Measurements from ENCODE around the gene EHD3. TPM values are rescaled to one million over a fixed set of nuclear protein-coding genes. Genes with fewer than 3 reads are reported as not detected.

EHD3 gene
- total and polyA plus RNA-seq, 10 of the 15 experiments (the other 5 are each of a cell fraction or from before 2014, with no cell fraction given), result 1.1 to 10.9 (median 8.2) TPM

GRCh38 chr2:31219131-31219969, 14.6 kb upstream of the EHD3 start (continued):
- TF ChIP-seq RELB (IDR thresholded peaks at IDR 0.05; ENCODE audit: low read depth), result no peak
- peak; percentile 40; the same call in 1 of the 2 replicates for TF ChIP-seq CREB1 (IDR thresholded peaks at IDR 0.05; ENCODE audit: low read depth)
- TF ChIP-seq MXI1 (IDR thresholded peaks at IDR 0.05; ENCODE audit: low read depth, low read length), result no peak
- TF ChIP-seq STAT3 (IDR thresholded peaks at IDR 0.05; ENCODE audit: low read depth, low read length), result no peak
- peak; percentile 9; the same call in 1 of the 2 replicates for TF ChIP-seq SMC3 (IDR thresholded peaks at IDR 0.05; ENCODE audit: borderline replicate concordance, low read length)
- TF ChIP-seq DPF2 (IDR thresholded peaks at IDR 0.05), result 0 out of 2 replicates have a peak, but pooled peaks have one; percentile 59
- no peak for TF ChIP-seq CHD2 (IDR thresholded peaks at IDR 0.05; ENCODE audit: borderline replicate concordance, low read depth, low read length)
- peak; percentile 34; the same call in 1 of the 2 replicates for TF ChIP-seq IKZF1 (conservative IDR thresholded peaks at IDR 0.05)
- no peak for TF ChIP-seq TCF7 (IDR thresholded peaks at IDR 0.05; ENCODE audit: borderline replicate concordance)
- no peak; the same call in 1 of the 2 replicates for TF ChIP-seq SMARCA5 (IDR thresholded peaks at IDR 0.05)
- TF ChIP-seq HCFC1 (IDR thresholded peaks at IDR 0.05; ENCODE audit: low read length), result no peak
- TF ChIP-seq SUZ12 (IDR thresholded peaks at IDR 0.05; ENCODE audit: unreplicated experiment), result no peak
- TF ChIP-seq RAD51 (IDR thresholded peaks at IDR 0.05), result no peak
- peak in 1 of 2 experiments; percentile 54; a peak in 1 of 4 replicates for TF ChIP-seq BHLHE40 (IDR thresholded peaks at IDR 0.05; ENCODE audit: borderline replicate concordance in 1 of 2, low read depth in 2 of 2, low read length in 1 of 2)
- no peak for TF ChIP-seq ZNF622 (IDR thresholded peaks at IDR 0.05)
- TF ChIP-seq IRF3 (IDR thresholded peaks at IDR 0.05), result no peak
- no peak for TF ChIP-seq RBBP5 (conservative IDR thresholded peaks at IDR 0.05)
- TF ChIP-seq RFX5 (IDR thresholded peaks at IDR 0.05; ENCODE audit: low read depth, low read length), result no peak
- TF ChIP-seq ZBTB33 (IDR thresholded peaks at IDR 0.05), result no peak
- peak; percentile 72 for TF ChIP-seq TCF12 (IDR thresholded peaks at IDR 0.05; ENCODE audit: low read depth, low read length)
- peak; percentile 32; the same call in 1 of the 2 replicates for TF ChIP-seq NR2F1 (conservative IDR thresholded peaks at IDR 0.05)
- TF ChIP-seq ZNF384 (IDR thresholded peaks at IDR 0.05; ENCODE audit: borderline replicate concordance, low read depth, low read length), result no peak
- 0 out of 2 replicates have a peak, but pooled peaks have one; percentile 36 for TF ChIP-seq WRNIP1 (IDR thresholded peaks at IDR 0.05; ENCODE audit: borderline replicate concordance, low read depth, low read length)
- TF ChIP-seq BCL11A (IDR thresholded peaks at IDR 0.05; ENCODE audit: low read depth, low read length), result 0 out of 2 replicates have a peak, but pooled peaks have one; percentile 35
- TF ChIP-seq MEF2B (IDR thresholded peaks at IDR 0.05; ENCODE audit: partially characterized antibody, poor library complexity, severe bottlenecking), result no peak
- 0 out of 2 replicates have a peak, but pooled peaks have one; percentile 15 for TF ChIP-seq ATF7 (IDR thresholded peaks at IDR 0.05; ENCODE audit: low read depth)
- peak; percentile 18; the same call in 1 of the 2 replicates for TF ChIP-seq PKNOX1 (IDR thresholded peaks at IDR 0.05)
